Activated T-cell treated with anti-CD3 and anti-CD28 coated beads, Interleukin-2, amount 50 U/mL, for 4 hours (primary cell): Measurements from ENCODE around the gene SLC35G2. TPM values are rescaled to one million over a fixed set of nuclear protein-coding genes. Genes with fewer than 3 reads are reported as not detected.
"Not testable (repeated sequence)": the region's sequence is repeated elsewhere in the genome, so short reads cannot be mapped to it uniquely, and the experiment has no call there.

Experiments used
- ATAC-seq, 2 donors: fragments of 200-7000 bp; cut with Tn5 transposase; one replicate each; pipeline ENCODE4 v1.10.0; 2021
- DNase-seq: peaks from one replicate; pipeline ENCODE4 v3.0.0-alpha.2; 2020
- H3K27me3 Mint-ChIP-seq: one replicate; pipeline ENCODE4 v1.8.0; 2021; ENCODE audit warnings: low read depth, mixed read lengths
- H3K36me3 Mint-ChIP-seq: one replicate; pipeline ENCODE4 v1.8.0; 2022; ENCODE audit warnings: mixed read lengths; ENCODE audit not compliant: insufficient read depth
- H3K4me1 Mint-ChIP-seq: one replicate; pipeline ENCODE4 v1.8.0; 2021; ENCODE audit warnings: low read depth, mixed read lengths
- H3K4me3 Mint-ChIP-seq: one replicate; pipeline ENCODE4 v1.8.0; 2021; ENCODE audit warnings: mild to moderate bottlenecking, moderate library complexity, mixed read lengths
- H3K9me3 Mint-ChIP-seq: one replicate; pipeline ENCODE4 v1.8.0; 2021; ENCODE audit warnings: mixed read lengths
- total RNA-seq, 3 donors: library from RNA; stranded (reverse); gene quantifications; one replicate each; pipeline ENCODE4 v1.2.1, GENCODE V29; 2021

The SLC35G2 gene
- total RNA-seq, 3 donors from 2014 or later: 0.40 to 1.1 (median 0.71) TPM

GRCh38 chr3:136889947-136890346, 71.0 kb downstream of the SLC35G2 start:
- peaks cover 72% of the 10 kb centered on the region for H3K4me1 Mint-ChIP-seq
- DNase-seq: no peak
- ATAC-seq: no peak
- H3K9me3 Mint-ChIP-seq: peaks cover 7% of the 10 kb centered on the region
- no peaks in the 10 kb centered on the region for H3K27me3 Mint-ChIP-seq
- H3K36me3 Mint-ChIP-seq: peaks cover 32% of the 10 kb centered on the region
- H3K4me3 Mint-ChIP-seq: no peak overlapping the region

GRCh38 chr3:136891934-136892855, 73.3 kb downstream of the SLC35G2 start:
- ATAC-seq: no peak
- peaks cover 7% of the 10 kb centered on the region for H3K9me3 Mint-ChIP-seq
- H3K4me3 Mint-ChIP-seq: no peak overlapping the region
- no peak for DNase-seq
- no peaks in the 10 kb centered on the region for H3K27me3 Mint-ChIP-seq
- peaks cover 59% of the 10 kb centered on the region for H3K4me1 Mint-ChIP-seq
- peaks cover 35% of the 10 kb centered on the region for H3K36me3 Mint-ChIP-seq

- H3K9me3 Mint-ChIP-seq: peaks cover 7% of the 10 kb centered on the region
- H3K4me1 Mint-ChIP-seq: peaks cover 58% of the 10 kb centered on the region
- no peak overlapping the region for H3K4me3 Mint-ChIP-seq
- H3K27me3 Mint-ChIP-seq: no peaks in the 10 kb centered on the region
- no peak for ATAC-seq
- DNase-seq: no peak
- peaks cover 37% of the 10 kb centered on the region for H3K36me3 Mint-ChIP-seq
Measured at GRCh38 chr3:136893848-136894443, 75.0 kb downstream of the SLC35G2 start.

- H3K4me3 Mint-ChIP-seq, H3K9me3 Mint-ChIP-seq, ATAC-seq, DNase-seq, H3K27me3 Mint-ChIP-seq: not testable (repeated sequence)
- peaks cover 72% of the 10 kb centered on the region for H3K4me1 Mint-ChIP-seq
- H3K36me3 Mint-ChIP-seq: peaks cover 31% of the 10 kb centered on the region
Measured at GRCh38 chr3:136897171-136897570, 78.2 kb downstream of the SLC35G2 start.

GRCh38 chr3:136898549-136898948, 79.6 kb downstream of the SLC35G2 start:
- no peak for ATAC-seq
- peaks cover 4% of the 10 kb centered on the region for H3K9me3 Mint-ChIP-seq
- no peak for DNase-seq
- H3K4me1 Mint-ChIP-seq: peaks cover 65% of the 10 kb centered on the region
- peaks cover 25% of the 10 kb centered on the region for H3K36me3 Mint-ChIP-seq
- no peak overlapping the region for H3K4me3 Mint-ChIP-seq
- no peaks in the 10 kb centered on the region for H3K27me3 Mint-ChIP-seq

GRCh38 chr3:136898954-136899353, 80.0 kb downstream of the SLC35G2 start:
- H3K36me3 Mint-ChIP-seq: peaks cover 26% of the 10 kb centered on the region
- no peak for DNase-seq
- ATAC-seq: no peak
- H3K4me1 Mint-ChIP-seq: peaks cover 61% of the 10 kb centered on the region
- no peak overlapping the region for H3K4me3 Mint-ChIP-seq
- peaks cover 8% of the 10 kb centered on the region for H3K9me3 Mint-ChIP-seq
- H3K27me3 Mint-ChIP-seq: no peaks in the 10 kb centered on the region

- Mint-ChIP-seq H3K9me3 (peaks cover 8% of the 10 kb centered on the region), H3K4me3 (peak overlapping the region; percentile 2), H3K4me1 (peaks cover 58% of the 10 kb centered on the region), H3K27me3 (no peaks in the 10 kb centered on the region), H3K36me3 (peaks cover 25% of the 10 kb centered on the region)
- ATAC-seq: peak; percentile 85 to 94
- DNase-seq: no peak
Measured at GRCh38 chr3:136899622-136900158, 80.8 kb downstream of the SLC35G2 start.

- Mint-ChIP-seq H3K4me1 (peaks cover 63% of the 10 kb centered on the region), H3K36me3 (peaks cover 28% of the 10 kb centered on the region)
- not testable (repeated sequence) for H3K4me3 Mint-ChIP-seq, H3K27me3 Mint-ChIP-seq, ATAC-seq, H3K9me3 Mint-ChIP-seq, DNase-seq
Measured at GRCh38 chr3:136900694-136901093, 81.8 kb downstream of the SLC35G2 start.

GRCh38 chr3:136901391-136901790, 82.5 kb downstream of the SLC35G2 start:
- peaks cover 28% of the 10 kb centered on the region for H3K36me3 Mint-ChIP-seq
- H3K4me1 Mint-ChIP-seq: peaks cover 65% of the 10 kb centered on the region
- DNase-seq (no peak), ATAC-seq (no peak)
- peaks cover 8% of the 10 kb centered on the region for H3K9me3 Mint-ChIP-seq
- no peak overlapping the region for H3K4me3 Mint-ChIP-seq
- H3K27me3 Mint-ChIP-seq: no peaks in the 10 kb centered on the region

GRCh38 chr3:136902530-136902929, 83.6 kb downstream of the SLC35G2 start:
- not testable (repeated sequence) for ATAC-seq, H3K27me3 Mint-ChIP-seq, H3K9me3 Mint-ChIP-seq, DNase-seq, H3K4me3 Mint-ChIP-seq
- Mint-ChIP-seq H3K4me1 (peaks cover 69% of the 10 kb centered on the region), H3K36me3 (peaks cover 28% of the 10 kb centered on the region)

GRCh38 chr3:136903899-136904298, 85.0 kb downstream of the SLC35G2 start:
- no peak for ATAC-seq
- no peaks in the 10 kb centered on the region for H3K27me3 Mint-ChIP-seq
- H3K9me3 Mint-ChIP-seq: peaks cover 8% of the 10 kb centered on the region
- H3K4me1 Mint-ChIP-seq: peaks cover 73% of the 10 kb centered on the region
- peaks cover 26% of the 10 kb centered on the region for H3K36me3 Mint-ChIP-seq
- DNase-seq: no peak
- H3K4me3 Mint-ChIP-seq: no peak overlapping the region

GRCh38 chr3:136904746-136905145, 85.8 kb downstream of the SLC35G2 start:
- Mint-ChIP-seq H3K36me3 (peaks cover 23% of the 10 kb centered on the region), H3K9me3 (peaks cover 8% of the 10 kb centered on the region), H3K4me1 (peaks cover 74% of the 10 kb centered on the region), H3K27me3 (no peaks in the 10 kb centered on the region), H3K4me3 (no peak overlapping the region)
- DNase-seq (no peak), ATAC-seq (no peak)
